Calu3 (cell line): ENCODE results near the gene NKX6-2. TPM values are rescaled to one million over a fixed set of nuclear protein-coding genes. Genes with fewer than 3 reads are reported as not detected.

Experiments
- Bru-seq: library from RNA; stranded (reverse); fragments of 400-500 nt; gene quantifications from one replicate; lab custom pipeline; 2021; lab: Mats Ljungman, UMichigan
- BruChase-seq, 2 experiments: library from RNA; stranded (reverse); fragments of 400-500 nt; gene quantifications; one replicate each; lab custom pipeline; 2021; lab: Mats Ljungman, UMichigan
- BruUV-seq: library from RNA; stranded (reverse); fragments of 400-500 nt; replicated peaks from 2 replicates; lab custom pipeline; 2021; lab: Mats Ljungman, UMichigan
- CTCF ChIA-PET: fragments of 300-600 bp; sonication (Branson Sonifier 250); formaldehyde crosslinking; loops from one replicate; lab custom pipeline; 2022; ENCODE audit warnings: antibody characterized with exemption; lab: Charles Lee
- DNase-seq: peaks from one replicate; pipeline ENCODE4 v3.0.0; 2022
- H3K27ac Mint-ChIP-seq: one replicate; pipeline ENCODE4 v1.8.0; 2022; ENCODE audit warnings: mixed read lengths; ENCODE audit not compliant: unreplicated experiment
- H3K27me3 Mint-ChIP-seq: one replicate; pipeline ENCODE4 v1.8.0; 2022; ENCODE audit warnings: mixed read lengths; ENCODE audit not compliant: unreplicated experiment
- H3K36me3 Mint-ChIP-seq: one replicate; pipeline ENCODE4 v1.8.0; 2022; ENCODE audit warnings: mild to moderate bottlenecking, moderate library complexity, mixed read lengths; ENCODE audit not compliant: insufficient read depth, unreplicated experiment
- H3K4me1 Mint-ChIP-seq: one replicate; pipeline ENCODE4 v1.8.0; 2022; ENCODE audit warnings: mild to moderate bottlenecking, low read depth, mixed read lengths; ENCODE audit not compliant: unreplicated experiment
- H3K4me3 Mint-ChIP-seq: one replicate; pipeline ENCODE4 v1.8.0; 2022; ENCODE audit warnings: mild to moderate bottlenecking, low read depth, moderate library complexity, mixed read lengths; ENCODE audit not compliant: unreplicated experiment
- H3K9me3 Mint-ChIP-seq: one replicate; pipeline ENCODE4 v1.8.0; 2022; ENCODE audit warnings: low read depth, mixed read lengths; ENCODE audit not compliant: unreplicated experiment
- intact Hi-C: fragments of 100-400 bp; cut with micrococcal nuclease; formaldehyde crosslinking; loops from one replicate; pipeline ENCODE4 v1.10.0; 2022; ENCODE audit not compliant: unreplicated experiment
- long read RNA-seq: library from polyadenylated mRNA; stranded (forward); transcript quantifications from one replicate; pipeline ENCODE4 v2.0.0, GENCODE V29; 2022
- total RNA-seq: library from RNA; stranded (reverse); gene quantifications from 2 replicates; pipeline ENCODE4 v1.2.3, GENCODE V29; 2022
- TF ChIP-seq, protein P1 (sequence below): fragments of 200-600 bp; IDR thresholded peaks from one replicate; pipeline ENCODE4 v1.8.0; 2022; ENCODE audit warnings: antibody characterized with exemption; ENCODE audit not compliant: unreplicated experiment

NKX6-2 gene
- total RNA-seq: not detected in 2 replicates
- not detected for Bru-seq, nascent RNA
- not detected for BruChase-seq, experiment 1, labeled RNA remaining after a 6-hour chase
- not detected for BruChase-seq, experiment 2, labeled RNA remaining after a 2-hour chase
- long read RNA-seq: 0 reads

DNA sequence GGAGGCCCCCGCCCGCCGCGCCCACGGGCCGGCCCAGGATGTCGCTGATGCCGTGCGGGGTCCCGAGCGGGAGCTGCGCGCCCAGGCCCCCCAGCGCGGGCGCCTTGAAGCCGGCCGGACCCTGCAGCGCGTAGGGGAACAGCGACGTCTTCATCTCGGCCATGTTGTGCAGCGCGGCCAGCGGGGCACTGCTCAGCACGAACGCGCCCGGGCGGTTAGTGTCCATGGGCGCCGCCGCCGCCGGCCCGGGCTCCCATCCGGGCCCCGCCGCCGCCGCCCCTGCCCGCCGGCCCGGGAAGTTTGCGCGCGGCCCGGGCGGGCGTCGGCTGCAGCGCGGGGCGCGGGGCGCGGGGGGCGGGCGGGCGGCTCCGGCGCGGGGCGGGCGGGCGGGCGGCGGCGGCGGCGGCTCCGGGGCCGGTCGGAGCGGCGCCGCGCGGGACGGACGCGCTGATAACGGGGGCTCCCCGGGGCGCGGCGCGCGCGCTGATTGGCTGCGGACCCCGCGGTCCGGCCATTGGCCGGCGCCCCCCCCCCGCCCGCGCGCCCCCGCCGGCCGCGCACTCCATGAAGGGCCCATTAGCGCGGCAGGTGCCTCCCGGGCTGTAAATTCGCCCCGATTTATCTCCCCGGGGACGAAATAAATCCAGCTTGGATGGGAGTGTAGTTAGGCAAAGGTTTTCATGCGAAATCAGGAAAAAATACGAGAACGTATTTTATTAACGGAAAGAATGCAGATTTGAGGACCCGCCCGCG lies at the start of gene NKX6-2:
NKX6-2 (minus strand) TSS at position 425 of the 753 bp plus-strand sequence; CDS start at position 226, 199 bp downstream.
- H3K27ac Mint-ChIP-seq: no peak within 1 kb of the TSS
- H3K9me3 Mint-ChIP-seq: no peaks in the 10 kb centered on the region
- H3K27me3 Mint-ChIP-seq: no peaks in the 10 kb centered on the region
- no peak for DNase-seq
- CTCF ChIA-PET: no interaction called here
- BruUV-seq: no TSS peak
- intact Hi-C loops: no loop called here
- H3K4me1 Mint-ChIP-seq: no peaks in the 10 kb centered on the region
- no peak within 1 kb of the TSS for H3K4me3 Mint-ChIP-seq
- TF ChIP-seq, protein P1, sequence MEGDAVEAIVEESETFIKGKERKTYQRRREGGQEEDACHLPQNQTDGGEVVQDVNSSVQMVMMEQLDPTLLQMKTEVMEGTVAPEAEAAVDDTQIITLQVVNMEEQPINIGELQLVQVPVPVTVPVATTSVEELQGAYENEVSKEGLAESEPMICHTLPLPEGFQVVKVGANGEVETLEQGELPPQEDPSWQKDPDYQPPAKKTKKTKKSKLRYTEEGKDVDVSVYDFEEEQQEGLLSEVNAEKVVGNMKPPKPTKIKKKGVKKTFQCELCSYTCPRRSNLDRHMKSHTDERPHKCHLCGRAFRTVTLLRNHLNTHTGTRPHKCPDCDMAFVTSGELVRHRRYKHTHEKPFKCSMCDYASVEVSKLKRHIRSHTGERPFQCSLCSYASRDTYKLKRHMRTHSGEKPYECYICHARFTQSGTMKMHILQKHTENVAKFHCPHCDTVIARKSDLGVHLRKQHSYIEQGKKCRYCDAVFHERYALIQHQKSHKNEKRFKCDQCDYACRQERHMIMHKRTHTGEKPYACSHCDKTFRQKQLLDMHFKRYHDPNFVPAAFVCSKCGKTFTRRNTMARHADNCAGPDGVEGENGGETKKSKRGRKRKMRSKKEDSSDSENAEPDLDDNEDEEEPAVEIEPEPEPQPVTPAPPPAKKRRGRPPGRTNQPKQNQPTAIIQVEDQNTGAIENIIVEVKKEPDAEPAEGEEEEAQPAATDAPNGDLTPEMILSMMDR: no peak
- H3K36me3 Mint-ChIP-seq: no peaks in the 10 kb centered on the region

DNA sequence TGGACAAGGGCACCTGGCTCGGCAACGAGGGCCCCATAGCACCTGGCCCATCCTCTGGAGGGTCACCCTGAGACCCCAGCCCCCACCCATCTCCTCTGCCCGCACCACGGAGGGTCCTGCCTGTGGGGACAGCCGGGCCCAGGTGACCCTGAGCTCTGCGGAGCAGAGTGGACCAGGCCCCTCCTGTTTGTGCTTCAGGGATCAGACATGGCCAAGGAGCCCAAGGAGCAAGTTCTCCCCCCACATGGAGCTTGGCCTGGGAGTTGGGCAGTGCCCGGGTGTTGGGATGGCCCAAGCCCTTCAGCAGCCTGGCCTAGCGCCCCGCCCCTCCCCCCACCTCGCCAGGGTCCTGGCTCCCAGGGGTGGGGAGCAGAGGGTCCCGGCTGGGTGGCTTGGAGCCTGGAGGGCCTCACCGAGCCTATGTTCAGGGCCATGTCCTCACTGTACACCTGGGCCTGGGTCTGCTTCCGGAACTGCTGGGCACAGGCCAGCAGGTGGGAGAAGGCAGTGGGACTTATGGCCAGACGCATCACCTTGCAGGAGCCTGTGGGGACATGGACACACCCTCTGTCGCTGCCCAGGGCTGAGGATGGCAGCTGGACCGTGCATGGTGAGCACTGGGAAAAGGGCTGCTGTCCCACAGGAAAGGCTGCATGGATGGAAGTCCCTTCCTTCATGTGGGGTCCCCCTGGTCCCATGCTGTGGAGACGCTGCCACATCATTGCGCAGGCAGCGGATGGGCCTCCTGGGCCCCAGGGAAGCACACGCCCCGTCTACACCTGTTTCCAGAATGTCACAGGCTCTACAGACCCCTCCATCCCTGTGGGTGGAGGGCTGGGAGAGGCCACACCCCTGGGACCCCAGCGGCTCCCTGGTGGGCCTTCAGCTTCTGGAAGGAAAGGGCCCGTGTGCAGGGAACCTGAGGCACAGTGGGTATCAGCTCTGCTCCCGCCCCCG lies 49.2 kb upstream of the NKX6-2 start:
- TF ChIP-seq, protein P1: no peak
- CTCF ChIA-PET: interaction anchor here (0.5 to 0.6 kb wide), 2 partner anchors 48 to 574 kb away, joined by 3 to 5 read pairs; no protein-coding TSS in a partner anchor
- no peaks in the 10 kb centered on the region for H3K9me3 Mint-ChIP-seq
- no peak for DNase-seq
- H3K4me1 Mint-ChIP-seq: no peaks in the 10 kb centered on the region
- no peaks in the 10 kb centered on the region for H3K36me3 Mint-ChIP-seq
- H3K4me3 Mint-ChIP-seq: no peak overlapping the region
- no TSS peak for BruUV-seq
- H3K27me3 Mint-ChIP-seq: peaks cover 44% of the 10 kb centered on the region
- intact Hi-C loops: no loop called here
- no peak overlapping the region for H3K27ac Mint-ChIP-seq

DNA sequence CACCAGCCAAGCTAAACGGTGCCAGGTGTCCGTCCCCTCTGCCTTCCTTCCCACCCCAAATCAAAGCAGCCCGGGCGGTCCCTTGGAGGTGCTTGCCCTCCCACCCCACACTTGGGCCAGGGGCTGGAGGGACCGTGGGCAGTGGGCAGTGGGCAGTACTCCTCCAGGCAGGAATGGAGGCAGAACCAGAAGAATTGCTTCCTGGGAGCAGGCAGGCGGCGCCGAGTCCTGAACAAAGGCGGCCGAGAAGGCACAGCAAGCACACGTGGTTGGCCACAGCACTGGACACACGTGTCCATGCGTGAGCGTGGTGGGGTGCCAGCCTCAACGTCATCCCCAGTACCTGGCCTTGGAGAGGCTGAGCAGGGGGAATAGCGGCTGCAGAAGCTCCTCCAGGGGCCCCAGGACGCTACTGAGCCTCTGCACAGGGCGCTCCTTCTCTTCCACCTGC lies 48.4 kb upstream of the NKX6-2 start:
- intact Hi-C loops: no loop called here
- no TSS peak for BruUV-seq
- TF ChIP-seq, protein P1: no peak
- CTCF ChIA-PET: no interaction called here
- no peak for DNase-seq
- Mint-ChIP-seq H3K9me3 (no peaks in the 10 kb centered on the region), H3K27ac (no peak overlapping the region), H3K27me3 (peaks cover 44% of the 10 kb centered on the region), H3K36me3 (no peaks in the 10 kb centered on the region), H3K4me3 (no peak overlapping the region), H3K4me1 (no peaks in the 10 kb centered on the region)

DNA sequence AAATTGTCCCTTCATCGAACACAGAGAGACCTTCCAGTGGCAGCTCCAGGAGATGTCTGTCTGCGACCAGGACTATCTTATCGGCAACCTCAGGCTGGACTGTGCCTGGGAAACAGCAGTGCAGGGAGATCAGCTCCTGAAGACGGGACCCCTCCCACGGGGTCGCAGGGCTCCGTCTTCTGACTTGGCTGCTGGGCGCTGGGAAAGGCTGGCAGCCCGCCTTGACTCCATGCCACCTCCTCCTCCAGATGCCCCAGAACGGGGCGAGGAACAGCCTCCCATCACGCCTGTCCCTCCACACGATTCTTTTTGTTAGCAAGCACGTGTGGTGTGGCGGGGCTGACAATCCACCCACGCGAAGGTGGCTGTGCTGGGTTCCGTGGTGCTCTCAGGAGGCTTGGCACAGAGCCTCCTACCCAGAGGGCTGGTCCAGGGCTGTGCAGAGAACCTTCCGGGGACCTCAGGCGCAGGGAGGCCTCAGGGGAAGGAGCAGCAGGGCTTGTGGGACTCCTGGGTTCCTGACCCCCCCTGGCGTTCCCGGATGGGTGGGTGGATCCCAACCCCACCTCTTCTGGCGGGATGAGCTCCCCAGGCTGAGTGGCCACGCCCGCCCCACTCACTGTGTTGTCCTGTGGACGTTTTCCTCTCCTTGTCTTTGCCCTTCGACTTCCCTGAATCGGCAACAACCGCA lies 47.6 kb upstream of the NKX6-2 start:
- BruUV-seq: no TSS peak
- Mint-ChIP-seq H3K4me1 (no peaks in the 10 kb centered on the region), H3K27ac (no peak overlapping the region), H3K4me3 (no peak overlapping the region), H3K27me3 (peaks cover 44% of the 10 kb centered on the region), H3K36me3 (no peaks in the 10 kb centered on the region), H3K9me3 (no peaks in the 10 kb centered on the region)
- DNase-seq: no peak
- CTCF ChIA-PET: no interaction called here
- intact Hi-C loops: no loop called here
- TF ChIP-seq, protein P1: no peak
